ENCODE measurements around the gene GANAB.
"Not testable (repeated sequence)": the region's sequence is repeated elsewhere in the genome, so short reads cannot be mapped to it uniquely, and the experiment has no call there.

GANAB gene

GRCh38 chr11:62645946-62646824, at the start of gene GANAB:
Gene GANAB, minus strand, starts transcription at chr11:62646613. Its CDS starts 14 bp downstream, at chr11:62646599.
- DNase-seq (ENCODE audit: low spot score), result peak; percentile 99
- no peak for TF ChIP-seq CTCF (IDR thresholded peaks at IDR 0.05; ENCODE audit: extremely low read depth, missing control alignments)

- peak; percentile 85 for DNase-seq (ENCODE audit: low spot score)
- peak; percentile 75 for TF ChIP-seq CTCF (IDR thresholded peaks at IDR 0.05; ENCODE audit: extremely low read depth, missing control alignments)
Measured at GRCh38 chr11:62694455-62695167, 48.2 kb upstream of the GANAB start.

- DNase-seq (ENCODE audit: low spot score), result not testable (repeated sequence)
Measured at GRCh38 chr11:62693624-62694023, 47.2 kb upstream of the GANAB start.

GRCh38 chr11:62689421-62690183, 43.2 kb upstream of the GANAB start, which contains the start of gene LRRN4CL:
Gene LRRN4CL, minus strand, starts transcription at chr11:62689530. Its CDS starts 1,022 bp downstream, at chr11:62688508.
- TF ChIP-seq CTCF (IDR thresholded peaks at IDR 0.05; ENCODE audit: extremely low read depth, missing control alignments), result no peak
- DNase-seq (ENCODE audit: low spot score), result peak; percentile 18

- no peak for DNase-seq (ENCODE audit: low spot score)
- no peak for TF ChIP-seq CTCF (IDR thresholded peaks at IDR 0.05; ENCODE audit: extremely low read depth, missing control alignments)
Measured at GRCh38 chr11:62688491-62688890, 42.1 kb upstream of the GANAB start.

GRCh38 chr11:62687508-62688396, 41.3 kb upstream of the GANAB start:
- no peak for DNase-seq (ENCODE audit: low spot score)
- TF ChIP-seq CTCF (IDR thresholded peaks at IDR 0.05; ENCODE audit: extremely low read depth, missing control alignments), result no peak

GRCh38 chr11:62682518-62682917, 36.1 kb upstream of the GANAB start:
- no peak for DNase-seq (ENCODE audit: low spot score)
- no peak for TF ChIP-seq CTCF (IDR thresholded peaks at IDR 0.05; ENCODE audit: extremely low read depth, missing control alignments)
